NCI-H1105 treated with DMSO at 0.1 percent for 48 hours (cell line): Measurements from ENCODE around the gene SLC12A7.
"Not testable (repeated sequence)": the region's sequence is repeated elsewhere in the genome, so short reads cannot be mapped to it uniquely, and the experiment has no call there.

Experiments
- DNase-seq: peaks from one replicate; lab custom pipeline; 2025; lab: John Stamatoyannopoulos, UW

The SLC12A7 gene

DNA sequence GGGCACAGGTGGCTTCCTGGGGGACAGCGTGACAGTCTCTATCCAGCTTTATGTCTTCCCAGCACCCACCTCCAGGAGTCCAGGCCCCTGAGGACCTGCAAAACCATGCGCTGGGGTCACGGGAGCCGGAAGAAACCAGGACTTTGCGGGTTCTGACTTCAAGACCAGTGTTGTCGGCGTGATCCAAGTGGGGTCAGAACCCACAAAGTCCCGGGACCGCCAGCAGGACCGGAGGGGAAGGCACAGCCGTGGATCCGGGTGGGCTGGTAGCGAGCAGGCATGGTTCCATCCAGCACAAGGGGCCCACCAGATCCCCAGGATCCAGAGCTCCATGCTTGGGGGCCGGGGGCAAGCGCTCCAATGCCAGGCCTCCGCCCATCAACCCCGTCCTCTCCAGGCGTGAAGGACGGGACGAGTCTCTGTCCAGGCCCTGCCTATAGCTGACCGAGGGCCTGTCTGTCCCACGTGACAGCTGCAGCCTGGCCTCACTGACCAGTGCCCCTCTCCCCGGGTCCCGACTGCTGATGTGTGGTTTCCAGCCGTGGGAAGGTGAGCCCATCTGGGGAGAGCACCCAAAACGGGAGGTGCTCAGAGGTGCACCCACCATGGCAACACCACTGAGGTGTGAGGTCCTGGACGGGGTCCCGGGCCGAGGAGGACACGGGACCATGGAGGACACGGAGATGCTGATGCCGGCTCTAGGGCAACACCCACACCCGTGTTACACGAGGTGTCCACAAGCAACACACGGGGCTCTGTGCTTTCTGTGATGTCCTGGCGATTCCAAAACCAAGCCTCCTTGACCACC is 48.9 kb downstream of the SLC12A7 start:
- DNase-seq: no peak

GRCh38 chr5:1061916-1062315 is 49.9 kb downstream of the SLC12A7 start:
- no peak for DNase-seq

GRCh38 chr5:1061292-1061691 is 50.6 kb downstream of the SLC12A7 start:
- DNase-seq: not testable (repeated sequence)

DNA sequence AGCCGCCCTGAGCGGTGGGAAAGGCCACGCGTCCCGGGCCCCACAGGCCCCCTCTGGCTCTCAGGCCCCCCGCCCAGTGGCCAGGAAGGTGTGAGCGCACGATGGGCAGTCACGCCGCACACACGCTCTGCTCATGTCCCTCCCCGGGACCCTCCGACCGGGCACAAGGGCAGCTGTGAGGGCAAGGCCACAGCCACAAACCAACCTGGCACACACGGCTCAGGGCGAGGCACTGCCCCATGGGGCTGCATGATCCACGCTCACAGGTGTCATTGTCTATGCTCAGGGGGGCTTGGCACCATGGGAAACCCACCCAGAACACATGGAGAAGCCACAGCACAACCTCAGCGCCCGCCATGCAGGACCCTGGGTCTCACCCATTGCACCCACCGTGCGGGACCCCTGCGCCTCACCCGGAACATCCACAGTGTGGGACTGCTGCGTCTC is 51.3 kb downstream of the SLC12A7 start:
- DNase-seq: no peak

DNA sequence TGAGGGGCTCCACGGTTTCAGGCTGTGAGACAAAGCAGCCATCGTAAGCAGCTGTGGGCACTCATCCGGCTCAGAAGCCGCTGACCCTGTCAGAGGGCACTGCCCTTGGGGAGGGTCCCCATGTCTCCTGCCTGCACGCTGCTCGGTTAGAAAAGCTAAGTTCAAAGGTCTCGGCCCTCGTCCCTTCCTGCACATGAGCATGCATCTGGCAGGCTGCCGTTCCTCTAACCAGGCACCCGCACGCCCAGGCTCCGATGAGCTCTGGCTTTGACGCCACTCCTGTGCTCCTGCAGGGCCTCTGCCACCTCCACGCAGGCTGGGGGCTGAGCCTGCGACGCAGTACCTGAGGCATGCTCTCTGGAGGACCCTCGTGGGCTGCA is 52.0 kb downstream of the SLC12A7 start:
- no peak for DNase-seq

DNA sequence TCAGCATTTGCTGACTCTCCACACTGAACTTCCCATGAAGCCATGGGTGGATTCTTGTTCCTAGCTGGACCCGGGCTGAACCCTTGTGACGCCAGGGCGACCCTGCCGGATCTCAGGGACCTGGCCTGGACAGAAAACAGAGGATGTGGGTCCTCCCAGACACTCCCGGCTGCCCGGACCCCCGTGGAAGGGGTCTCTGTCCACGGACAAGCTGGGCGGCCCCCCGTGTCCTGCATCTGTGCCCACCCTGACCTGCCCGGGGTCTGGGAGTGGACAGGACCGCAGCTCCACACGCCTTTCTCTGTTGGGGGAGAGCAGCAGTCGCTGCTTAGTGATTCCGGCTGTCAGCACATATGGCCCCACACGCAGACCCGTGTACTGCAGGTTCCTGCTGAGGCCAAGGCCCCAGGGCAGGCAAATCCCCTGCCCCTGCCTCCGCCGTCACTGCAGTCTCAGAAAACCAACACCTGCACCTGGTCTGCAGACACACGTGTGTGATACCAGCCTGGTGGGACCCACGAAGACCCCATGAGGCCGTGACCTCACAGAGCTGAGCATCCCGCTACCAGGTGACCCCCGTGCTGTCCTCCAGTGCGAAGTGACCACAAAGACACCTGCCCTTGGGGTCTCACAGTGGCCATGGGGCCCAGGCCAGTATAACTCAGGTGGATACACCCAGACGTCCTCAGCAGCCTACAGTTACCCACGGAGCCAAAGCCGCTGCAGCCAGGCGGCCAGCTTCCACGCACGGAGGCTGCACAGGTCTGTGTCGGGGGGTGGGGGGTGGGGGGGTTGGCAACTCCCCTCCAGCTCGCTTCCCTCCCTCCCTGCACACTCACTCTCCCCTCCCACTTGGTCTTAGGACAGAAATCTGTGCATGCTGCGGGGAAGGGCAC is 52.6 kb downstream of the SLC12A7 start:
- no peak for DNase-seq

- no peak for DNase-seq
These were observed 53.5 kb downstream of the SLC12A7 start for GRCh38 chr5:1058083-1058945.

DNA sequence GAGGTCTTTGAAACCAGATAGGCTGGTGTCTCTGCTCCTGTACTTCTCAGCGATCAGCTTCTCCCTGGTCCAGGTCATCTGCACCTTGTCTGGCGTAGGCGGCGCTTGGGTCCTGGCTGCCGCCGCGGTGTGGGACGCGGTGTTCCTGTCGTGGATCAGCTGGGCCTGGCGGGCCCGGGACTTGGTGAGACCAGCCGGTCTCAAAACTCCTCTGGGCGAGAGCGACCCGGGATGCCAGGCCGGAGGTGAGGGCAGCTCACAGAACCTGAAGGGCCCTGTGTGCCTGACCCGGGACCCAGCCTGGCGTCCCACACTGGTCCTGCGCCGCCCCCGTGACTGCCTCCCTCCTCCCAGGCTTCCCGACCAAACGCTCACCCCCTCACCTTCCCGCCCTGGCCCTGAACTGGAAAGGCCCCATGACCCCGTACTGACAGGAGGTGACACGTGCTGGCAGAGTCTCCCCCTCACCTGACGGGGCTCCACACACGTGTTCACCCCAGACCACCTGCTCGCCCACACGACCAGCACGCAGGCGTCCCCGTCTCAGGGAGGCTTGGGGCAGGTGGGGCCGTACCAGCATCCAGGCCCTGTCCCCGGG is 54.3 kb downstream of the SLC12A7 start:
- no peak for DNase-seq

DNA sequence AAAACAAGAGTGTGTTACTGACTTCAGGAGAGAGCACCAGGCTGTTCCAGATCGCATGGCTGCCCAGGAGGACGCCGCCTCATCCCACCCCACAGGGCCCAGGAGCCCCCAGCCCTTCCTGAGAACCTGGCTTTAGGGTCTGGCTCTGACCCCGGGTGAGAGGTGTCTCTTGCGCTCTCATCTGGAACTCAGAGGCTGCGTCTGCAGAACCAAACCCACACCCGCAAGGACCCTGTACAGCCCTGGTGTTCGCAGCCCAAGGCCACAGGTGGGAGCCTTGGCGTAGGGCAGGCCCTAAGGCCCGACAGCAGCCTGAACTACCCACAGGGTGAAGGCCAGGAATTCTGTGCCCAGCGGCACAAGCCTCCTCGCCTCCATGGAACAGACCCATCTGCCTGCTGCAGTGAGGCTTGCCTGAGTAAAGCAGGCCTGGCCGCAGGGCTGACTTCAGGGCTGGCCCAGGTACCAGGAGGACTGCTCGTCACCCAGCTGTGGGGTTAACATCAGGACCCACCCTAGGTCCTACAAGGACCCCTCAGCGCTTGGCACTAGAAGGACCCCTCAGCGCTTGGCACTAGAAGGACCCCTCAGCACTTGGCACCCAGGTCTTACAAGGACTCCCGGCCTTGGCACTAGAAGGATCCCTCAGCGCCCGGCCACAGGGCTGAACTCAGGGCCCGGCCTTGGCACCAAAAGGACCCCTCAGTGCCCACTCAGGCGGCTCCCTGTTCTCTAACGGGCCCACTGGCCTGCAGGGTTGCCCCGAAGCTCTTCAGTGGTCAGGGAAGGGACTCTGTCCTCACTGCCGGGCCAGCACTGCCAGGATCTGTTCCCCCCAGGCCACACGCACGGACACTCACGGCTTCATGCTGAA is 55.0 kb downstream of the SLC12A7 start:
- DNase-seq: no peak

GRCh38 chr5:1055896-1056610 is 55.8 kb downstream of the SLC12A7 start:
- no peak for DNase-seq

GRCh38 chr5:1054799-1055775 is 56.8 kb downstream of the SLC12A7 start:
- no peak for DNase-seq

DNA sequence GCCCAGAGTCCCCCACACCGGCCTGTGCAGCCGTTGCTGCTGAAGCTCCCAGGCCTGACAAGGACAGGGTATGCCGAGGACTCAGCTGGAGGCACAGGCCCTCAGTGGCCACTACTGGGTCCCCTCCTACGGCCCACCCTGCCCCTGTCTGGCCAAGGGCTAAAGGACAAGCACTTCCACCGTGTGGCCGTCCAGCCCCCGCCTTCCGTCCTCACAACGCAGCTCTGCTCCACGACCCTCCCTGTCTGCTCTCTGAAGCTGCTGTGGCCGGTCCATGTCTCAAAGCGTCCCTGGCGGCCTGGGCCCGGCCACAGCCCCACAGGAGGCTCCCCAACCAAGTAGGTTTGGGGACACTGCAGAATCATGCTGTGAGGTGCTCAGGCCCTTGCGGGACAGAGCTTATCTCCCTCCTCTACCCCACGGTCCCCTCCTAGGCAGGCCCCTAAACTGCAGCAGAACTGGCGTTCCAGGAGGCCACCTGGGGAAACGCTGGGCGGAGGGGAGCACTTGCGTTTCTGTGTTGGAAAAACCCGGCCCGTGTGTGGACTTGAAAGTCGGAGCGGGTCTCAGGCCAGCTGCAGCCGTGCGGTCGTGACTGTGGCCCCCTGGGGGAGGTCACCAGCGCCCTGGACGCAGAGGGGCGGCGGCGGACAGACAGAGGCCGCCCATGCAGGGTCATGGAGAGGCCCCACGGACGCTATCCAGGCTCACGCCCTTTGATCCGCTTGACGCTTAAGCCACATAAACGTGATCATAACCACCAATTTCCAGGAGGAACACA is 57.7 kb downstream of the SLC12A7 start:
- no peak for DNase-seq

GRCh38 chr5:1053391-1054017 is 58.4 kb downstream of the SLC12A7 start:
- DNase-seq: no peak

GRCh38 chr5:1052641-1053390 is 59.0 kb downstream of the SLC12A7 start:
- no peak for DNase-seq

GRCh38 chr5:1052076-1052475 is 59.8 kb downstream of the SLC12A7 start:
- no peak for DNase-seq

DNA sequence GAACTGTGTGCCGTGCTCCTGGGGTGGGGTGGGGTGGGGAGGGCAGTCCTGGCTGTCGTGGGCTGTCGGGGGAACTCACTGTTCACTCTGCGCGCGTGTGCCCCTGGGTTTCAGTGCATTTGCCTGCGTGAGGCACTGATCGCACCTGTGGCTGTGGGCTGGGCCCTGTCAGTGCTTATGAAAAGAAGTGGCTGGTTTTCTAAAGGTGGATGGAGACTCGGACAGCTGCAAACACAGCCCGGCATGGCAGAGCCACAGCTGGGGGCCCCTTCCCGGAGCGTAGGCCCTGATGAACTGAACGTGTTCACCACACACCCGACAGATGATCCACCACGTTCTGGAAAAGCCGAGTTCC is 60.5 kb downstream of the SLC12A7 start:
- DNase-seq: no peak
